NCI-H69 (cell line): ENCODE measurements around the gene AGR2.

Experiments
- DNase-seq: peaks from one replicate; lab custom pipeline; 2025; lab: John Stamatoyannopoulos, UW

Gene AGR2

GRCh38 chr7:16812542-16813231, 7.9 kb upstream of the AGR2 start:
- no peak for DNase-seq

- no peak for DNase-seq
Observed at GRCh38 chr7:16811551-16811950, 6.8 kb upstream of the AGR2 start.

GRCh38 chr7:16810573-16810972, 5.8 kb upstream of the AGR2 start:
- DNase-seq = peak; percentile 58

- DNase-seq = peak; percentile 45
Observed at GRCh38 chr7:16810112-16810511, 5.3 kb upstream of the AGR2 start.

GRCh38 chr7:16805441-16805840, 642 bp upstream of the AGR2 start:
- DNase-seq = peak; percentile 57

GRCh38 chr7:16803881-16804673, 722 bp downstream of the AGR2 start:
- DNase-seq = peak; percentile 84

- DNase-seq = peak; percentile 41
Observed at GRCh38 chr7:16803125-16803524, 1.7 kb downstream of the AGR2 start.

GRCh38 chr7:16801579-16801978, 3.2 kb downstream of the AGR2 start:
- DNase-seq = peak; percentile 50

- peak; percentile 93 for DNase-seq
Observed at GRCh38 chr7:16801111-16801542, 3.7 kb downstream of the AGR2 start.

GRCh38 chr7:16795624-16796023, 9.2 kb downstream of the AGR2 start:
- peak; percentile 97 for DNase-seq

GRCh38 chr7:16794986-16795385, 9.8 kb downstream of the AGR2 start:
- DNase-seq = peak; percentile 70

GRCh38 chr7:16791905-16792698, 12.7 kb downstream of the AGR2 start:
- peak; percentile 46 for DNase-seq

- DNase-seq = peak; percentile 44
Observed at GRCh38 chr7:16791071-16791470, 13.7 kb downstream of the AGR2 start.

- DNase-seq = no peak
Observed at GRCh38 chr7:16787127-16787526, 17.7 kb downstream of the AGR2 start.

- DNase-seq = no peak
Observed at GRCh38 chr7:16786257-16786656, 18.5 kb downstream of the AGR2 start.

GRCh38 chr7:16785846-16786245, 19.0 kb downstream of the AGR2 start:
- DNase-seq = no peak

GRCh38 chr7:16785321-16785720, 19.5 kb downstream of the AGR2 start:
- peak; percentile 81 for DNase-seq

- DNase-seq = no peak
Observed at GRCh38 chr7:16780596-16780995, 24.2 kb downstream of the AGR2 start.

- no peak for DNase-seq
Observed at GRCh38 chr7:16779051-16779450, 25.7 kb downstream of the AGR2 start.

- DNase-seq = no peak
Observed at GRCh38 chr7:16778476-16778875, 26.3 kb downstream of the AGR2 start.

- DNase-seq = peak; percentile 25
Observed at GRCh38 chr7:16776053-16776452, 28.7 kb downstream of the AGR2 start.

- peak; percentile 68 for DNase-seq
Observed at GRCh38 chr7:16774986-16775385, 29.8 kb downstream of the AGR2 start.

GRCh38 chr7:16774294-16774693, 30.5 kb downstream of the AGR2 start:
- DNase-seq = no peak
